ENCODE results near the gene PROCR.

GRCh38 chr20:35187584-35188190 is 15.8 kb downstream of the PROCR start:
- TF ChIP-seq CTCF (IDR thresholded peaks at IDR 0.05 in 8 of 11, conservative IDR thresholded peaks at IDR 0.05 in 3 of 11): no peak
- no peak for TF ChIP-seq POLR2A (IDR thresholded peaks at IDR 0.05)
